Measurements from ENCODE around the gene RILPL2. TPM values are rescaled to one million over a fixed set of nuclear protein-coding genes. Genes with fewer than 3 reads are reported as not detected.
A peak's percentile ranks its signal among the peaks of the same experiment; 100 is the strongest.

The RILPL2 gene
- total RNA-seq, 1 donor from 2014 or later, result 18.6 TPM

DNA sequence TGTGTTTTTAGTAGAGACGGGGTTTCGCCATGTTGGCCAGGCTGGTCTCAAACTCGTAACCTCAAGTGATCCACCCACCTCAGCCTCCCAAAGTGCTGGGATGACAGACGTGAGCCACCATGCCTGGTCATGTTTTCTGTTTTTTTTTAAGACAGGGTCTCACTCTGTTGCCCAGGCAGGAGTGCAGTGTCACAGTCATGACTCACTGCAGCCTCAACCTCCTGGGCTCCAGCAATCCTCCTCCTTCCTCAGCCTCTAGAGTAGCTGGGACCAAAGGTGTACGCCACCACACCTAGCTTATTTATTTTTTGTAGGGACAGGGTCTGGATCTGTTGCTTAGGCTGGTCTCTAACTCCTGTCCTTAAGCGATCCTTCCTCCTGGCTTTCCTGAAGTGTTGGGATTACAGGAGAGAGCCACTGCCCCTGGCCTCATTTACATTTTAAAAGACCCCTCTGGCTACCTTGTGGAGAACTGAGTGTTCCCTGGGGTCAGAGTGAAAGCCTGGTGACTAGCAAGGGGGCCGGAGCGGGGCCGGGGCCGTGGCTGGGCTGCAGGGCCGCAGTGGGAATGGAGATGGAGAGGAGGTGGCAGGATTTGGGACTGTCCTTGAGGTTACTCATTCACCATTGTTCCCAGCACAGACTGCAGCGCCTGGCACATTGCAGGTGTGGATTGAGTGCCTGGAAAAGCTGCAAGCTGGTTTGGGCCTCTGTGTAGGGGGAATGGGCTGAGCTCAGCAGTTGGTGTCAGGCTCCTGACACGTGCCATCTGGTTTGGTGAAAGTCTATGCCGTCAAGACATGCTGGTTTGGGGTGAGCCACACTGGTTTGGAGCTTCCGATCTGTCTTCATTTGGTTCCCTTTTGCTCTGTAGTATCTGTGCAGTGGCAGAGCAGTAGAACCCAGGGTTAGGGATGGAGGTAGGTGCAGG, 34.5 kb downstream of the RILPL2 start:
- ATAC-seq (no peak), DNase-seq (no peak)
- peaks cover 92% of the 10 kb centered on the region for H3K36me3 ChIP-seq
- H3K27me3 ChIP-seq (ENCODE audit: low read depth), result no peaks in the 10 kb centered on the region
- intact Hi-C loops (cut with DNase I), result no loop called here
- TF ChIP-seq, protein P1, sequence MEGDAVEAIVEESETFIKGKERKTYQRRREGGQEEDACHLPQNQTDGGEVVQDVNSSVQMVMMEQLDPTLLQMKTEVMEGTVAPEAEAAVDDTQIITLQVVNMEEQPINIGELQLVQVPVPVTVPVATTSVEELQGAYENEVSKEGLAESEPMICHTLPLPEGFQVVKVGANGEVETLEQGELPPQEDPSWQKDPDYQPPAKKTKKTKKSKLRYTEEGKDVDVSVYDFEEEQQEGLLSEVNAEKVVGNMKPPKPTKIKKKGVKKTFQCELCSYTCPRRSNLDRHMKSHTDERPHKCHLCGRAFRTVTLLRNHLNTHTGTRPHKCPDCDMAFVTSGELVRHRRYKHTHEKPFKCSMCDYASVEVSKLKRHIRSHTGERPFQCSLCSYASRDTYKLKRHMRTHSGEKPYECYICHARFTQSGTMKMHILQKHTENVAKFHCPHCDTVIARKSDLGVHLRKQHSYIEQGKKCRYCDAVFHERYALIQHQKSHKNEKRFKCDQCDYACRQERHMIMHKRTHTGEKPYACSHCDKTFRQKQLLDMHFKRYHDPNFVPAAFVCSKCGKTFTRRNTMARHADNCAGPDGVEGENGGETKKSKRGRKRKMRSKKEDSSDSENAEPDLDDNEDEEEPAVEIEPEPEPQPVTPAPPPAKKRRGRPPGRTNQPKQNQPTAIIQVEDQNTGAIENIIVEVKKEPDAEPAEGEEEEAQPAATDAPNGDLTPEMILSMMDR (IDR thresholded peaks at IDR 0.05), result no peak
- peaks cover 24% of the 10 kb centered on the region for H3K4me1 ChIP-seq
- H3K9me3 ChIP-seq, result no peaks in the 10 kb centered on the region
- H3K27ac ChIP-seq, result no peak overlapping the region
- H3K4me3 ChIP-seq, result no peak overlapping the region

DNA sequence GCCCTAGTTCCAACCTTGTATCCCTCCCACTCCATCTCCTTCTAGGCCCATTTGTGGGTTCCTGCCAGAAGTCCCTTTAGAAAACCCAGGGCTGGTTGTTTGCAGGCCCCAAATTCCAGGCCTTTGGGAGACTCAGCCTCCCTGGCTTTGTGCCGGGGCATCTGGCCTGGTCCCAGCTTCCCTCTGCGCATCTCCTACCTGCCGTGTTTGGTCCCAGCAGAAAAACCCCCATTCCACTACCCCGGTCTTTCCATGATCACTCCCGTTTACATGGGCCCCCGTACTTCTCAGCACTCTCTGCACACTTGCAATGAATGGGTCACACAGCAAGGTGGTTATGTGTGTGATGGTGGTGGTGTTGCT, 37.2 kb downstream of the RILPL2 start:
- Histone ChIP-seq H3K27me3 (ENCODE audit: low read depth) (no peaks in the 10 kb centered on the region), H3K36me3 (peaks cover 92% of the 10 kb centered on the region), H3K27ac (peak overlapping the region; percentile 71), H3K4me1 (peaks cover 26% of the 10 kb centered on the region), H3K4me3 (no peak overlapping the region), H3K9me3 (no peaks in the 10 kb centered on the region)
- TF ChIP-seq, protein P1 (IDR thresholded peaks at IDR 0.05), result no peak
- intact Hi-C loops (cut with DNase I), result no loop called here
- no peak for DNase-seq
- no peak for ATAC-seq

DNA sequence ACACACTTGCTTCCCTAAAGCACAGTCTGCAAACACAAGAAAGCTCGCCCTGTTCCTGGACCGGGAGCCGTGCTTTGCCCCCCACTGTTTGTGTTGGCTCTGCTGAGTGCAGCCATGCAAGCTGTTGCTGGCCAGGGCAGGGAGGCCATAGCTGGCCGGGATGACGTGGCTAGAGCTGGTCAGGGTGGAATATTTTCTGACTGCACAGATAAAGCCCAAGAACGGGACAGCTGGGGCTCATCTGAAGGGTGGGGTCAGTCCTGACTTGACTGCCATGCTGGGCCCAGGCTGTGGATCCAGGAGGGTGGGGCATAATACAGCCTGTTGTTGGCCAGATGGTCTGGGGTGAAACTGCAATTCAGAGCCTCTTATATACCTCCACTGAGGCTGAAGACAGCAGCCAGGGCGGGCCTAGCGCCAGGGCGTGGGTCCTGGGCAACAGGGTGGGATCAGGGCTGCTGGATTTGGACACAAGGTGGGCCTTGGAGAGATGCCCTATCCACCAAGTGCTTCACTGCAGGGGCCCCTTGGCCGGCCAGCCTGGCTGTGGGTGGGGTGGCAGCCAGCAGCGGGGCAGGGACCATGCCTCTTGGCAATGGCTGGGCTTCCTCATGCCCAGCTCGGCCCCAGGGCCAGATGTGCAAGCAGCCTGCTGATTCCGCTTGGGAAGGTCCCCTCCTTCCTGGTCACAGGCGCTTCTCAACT, 37.8 kb downstream of the RILPL2 start:
- Histone ChIP-seq H3K27ac (peak overlapping the region; percentile 71), H3K36me3 (peaks cover 92% of the 10 kb centered on the region), H3K4me3 (no peak overlapping the region), H3K9me3 (no peaks in the 10 kb centered on the region), H3K4me1 (peaks cover 26% of the 10 kb centered on the region), H3K27me3 (ENCODE audit: low read depth) (no peaks in the 10 kb centered on the region)
- DNase-seq (no peak), ATAC-seq (peak; percentile 31 to 47)
- TF ChIP-seq, protein P1 (IDR thresholded peaks at IDR 0.05), result no peak
- intact Hi-C loops (cut with DNase I), result no loop called here

DNA sequence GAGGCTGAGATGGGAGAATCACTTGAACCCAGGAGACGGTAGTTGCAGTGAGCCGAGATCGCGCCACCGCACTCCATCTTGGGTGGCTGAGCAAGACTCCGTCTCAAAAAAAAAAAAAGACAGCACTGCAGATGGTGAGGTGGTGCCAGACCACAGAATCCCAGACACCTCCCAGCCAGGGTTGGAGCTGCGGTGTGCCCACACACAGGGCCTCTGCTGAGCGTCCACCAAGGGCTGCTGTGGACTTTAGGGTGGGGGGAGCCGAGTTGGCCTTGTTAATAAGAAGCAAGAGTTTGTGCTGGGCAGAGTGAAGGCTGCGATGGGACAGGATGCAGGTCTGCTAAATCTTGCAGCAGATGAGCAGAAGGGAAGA, 38.3 kb downstream of the RILPL2 start:
- Histone ChIP-seq H3K27ac (peak overlapping the region; percentile 71), H3K36me3 (peaks cover 92% of the 10 kb centered on the region), H3K4me3 (no peak overlapping the region), H3K9me3 (no peaks in the 10 kb centered on the region), H3K4me1 (peaks cover 26% of the 10 kb centered on the region), H3K27me3 (ENCODE audit: low read depth) (no peaks in the 10 kb centered on the region)
- TF ChIP-seq, protein P1 (IDR thresholded peaks at IDR 0.05), result no peak
- no peak for ATAC-seq
- intact Hi-C loops (cut with DNase I), result no loop called here
- DNase-seq, result no peak

DNA sequence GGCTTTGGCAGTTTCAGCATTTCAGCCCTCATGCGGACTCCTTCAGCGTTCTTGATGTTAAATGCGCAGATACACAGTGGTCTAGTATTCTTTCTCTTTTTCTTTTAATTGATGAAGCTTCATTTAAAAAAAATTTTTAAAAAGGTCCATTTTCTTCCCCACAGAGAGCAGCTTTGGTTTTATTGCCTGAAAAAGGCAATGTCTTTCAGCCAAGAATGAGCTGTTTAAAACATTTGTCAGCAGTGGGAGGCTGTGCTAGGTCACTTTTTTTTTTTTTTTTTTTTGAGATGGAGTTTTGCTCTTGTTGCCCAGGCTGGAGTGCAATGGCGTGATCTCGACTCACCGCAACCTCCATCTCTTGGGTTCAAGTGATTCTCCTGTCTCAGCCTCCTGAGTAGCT, 39.1 kb downstream of the RILPL2 start:
- Histone ChIP-seq H3K36me3 (peaks cover 92% of the 10 kb centered on the region), H3K4me1 (peaks cover 32% of the 10 kb centered on the region), H3K4me3 (no peak overlapping the region), H3K27me3 (ENCODE audit: low read depth) (no peaks in the 10 kb centered on the region), H3K27ac (no peak overlapping the region), H3K9me3 (no peaks in the 10 kb centered on the region)
- intact Hi-C loops (cut with DNase I), result no loop called here
- TF ChIP-seq, protein P1 (IDR thresholded peaks at IDR 0.05), result no peak
- ATAC-seq (no peak), DNase-seq (no peak)

Measured in lower lobe of right lung (tissue), 2 donors.